IMR-90 (cell line): ENCODE measurements around the gene ANO4. TPM values are rescaled to one million over a fixed set of nuclear protein-coding genes. Genes with fewer than 3 reads are reported as not detected.

Experiments used
- ATAC-seq: fragments of 200-7000 bp; cut with Tn5 transposase; 2 replicates; pipeline ENCODE4 v1.9.1; 2020; ENCODE audit warnings: low read depth, mild to moderate bottlenecking, moderate library complexity
- BruUV-seq: library from RNA; stranded (reverse); fragments of 400-500 nt; replicated peaks from 2 replicates; lab custom pipeline; 2021; lab: Mats Ljungman, UMichigan
- CTCF ChIA-PET: fragments of 300-600 bp; formaldehyde crosslinking; extraction: SDS; loops from one replicate; lab custom pipeline; 2021; ENCODE audit warnings: antibody characterized with exemption; lab: Yijun Ruan, JAX
- POLR2A ChIA-PET: fragments of 300-600 bp; sonication (Branson Sonifier 250); formaldehyde crosslinking; loops from one replicate; lab custom pipeline; 2022; ENCODE audit warnings: antibody characterized with exemption; ENCODE audit not compliant: unreplicated experiment; lab: Charles Lee
- DNase-seq: peaks from one replicate; pipeline ENCODE4 v3.0.0; 2013
- H2AFZ ChIP-seq: replicated peaks from 2 replicates; pipeline ENCODE3; 2013; ENCODE audit warnings: low read length, mild to moderate bottlenecking; ENCODE audit not compliant: poor library complexity
- H2AK5ac ChIP-seq: 2 replicates; pipeline ENCODE4 v1.6.1; 2013; ENCODE audit warnings: low read depth, low read length, inconsistent platforms
- H2AK9ac ChIP-seq: replicated peaks from 2 replicates; pipeline ENCODE3; 2013; ENCODE audit warnings: mild to moderate bottlenecking, low read depth, low read length, moderate library complexity; ENCODE audit not compliant: poor library complexity
- H2BK120ac ChIP-seq: 2 replicates; pipeline ENCODE4 v1.6.1; 2013; ENCODE audit warnings: low read depth, low read length, inconsistent platforms
- H2BK15ac ChIP-seq: 3 replicates; pipeline ENCODE4 v1.6.1; 2013; ENCODE audit warnings: low read depth, low read length, inconsistent platforms
- H2BK20ac ChIP-seq: 2 replicates; pipeline ENCODE4 v1.6.1; 2013; ENCODE audit warnings: low read depth, mild to moderate bottlenecking, inconsistent platforms, low read length, moderate library complexity
- H2BK5ac ChIP-seq: 2 replicates; pipeline ENCODE4 v1.6.1; 2013; ENCODE audit warnings: mild to moderate bottlenecking, low read depth, low read length, inconsistent platforms; ENCODE audit not compliant: poor library complexity, severe bottlenecking
- H3K14ac ChIP-seq: replicated peaks from 2 replicates; pipeline ENCODE4 v1.6.1; 2013; ENCODE audit warnings: low read depth, low read length, inconsistent platforms
- H3K18ac ChIP-seq: 2 replicates; pipeline ENCODE4 v1.6.1; 2013; ENCODE audit warnings: low read depth, low read length, control low read depth
- H3K23ac ChIP-seq: 2 replicates; pipeline ENCODE4 v1.6.1; 2013; ENCODE audit warnings: low read depth, low read length, inconsistent platforms
- H3K27ac ChIP-seq: 2 replicates; pipeline ENCODE4 v1.5.1; 2013; ENCODE audit warnings: mild to moderate bottlenecking, control low read depth, low read length; ENCODE audit not compliant: insufficient read depth
- H3K27me3 ChIP-seq: 2 replicates; pipeline ENCODE4 v1.6.1; 2013; ENCODE audit warnings: low read length; ENCODE audit not compliant: control insufficient read depth, insufficient read depth
- H3K36me3 ChIP-seq: 2 replicates; pipeline ENCODE4 v1.6.1; 2013; ENCODE audit warnings: low read length, mixed read lengths; ENCODE audit not compliant: control insufficient read depth, insufficient read depth
- H3K4ac ChIP-seq: 2 replicates; pipeline ENCODE4 v1.6.1; 2013; ENCODE audit warnings: low read depth, low read length, inconsistent platforms
- H3K4me1 ChIP-seq: 2 replicates; pipeline ENCODE4 v1.6.1; 2013; ENCODE audit warnings: low read length, mixed read lengths; ENCODE audit not compliant: control insufficient read depth, insufficient read depth
- H3K4me2 ChIP-seq: 2 replicates; pipeline ENCODE4 v1.6.1; 2013; ENCODE audit warnings: low read depth, mild to moderate bottlenecking, control low read depth, low read length, moderate library complexity
- H3K4me3 ChIP-seq: 2 replicates; pipeline ENCODE4 v1.5.1; 2013; ENCODE audit warnings: low read depth, mild to moderate bottlenecking, control low read depth, low read length, moderate library complexity; ENCODE audit not compliant: insufficient read depth
- H3K56ac ChIP-seq: 2 replicates; pipeline ENCODE4 v1.6.1; 2013; ENCODE audit warnings: low read length, inconsistent platforms; ENCODE audit not compliant: insufficient read depth; ENCODE audit errors: extremely low read depth
- H3K79me1 ChIP-seq, 2 experiments: 2 replicates each; pipeline ENCODE4 v1.6.1; 2013; ENCODE audit warnings: low read length in 2 of 2, inconsistent platforms in 1 of 2, low read depth in 1 of 2
- H3K9ac ChIP-seq: 2 replicates; pipeline ENCODE4 v1.6.1; 2013; ENCODE audit warnings: low read depth, low read length, control low read depth
- H3K9me1 ChIP-seq: 2 replicates; pipeline ENCODE4 v1.6.1; 2013; ENCODE audit warnings: low read length, inconsistent platforms; ENCODE audit not compliant: insufficient read depth
- H3K9me3 ChIP-seq: 2 replicates; pipeline ENCODE4 v1.6.1; 2013; ENCODE audit warnings: low read length; ENCODE audit not compliant: control insufficient read depth, insufficient read depth
- H4K20me1 ChIP-seq: 2 replicates; pipeline ENCODE4 v1.6.1; 2013; ENCODE audit warnings: low read length, inconsistent platforms; ENCODE audit not compliant: insufficient read depth
- H4K5ac ChIP-seq: 2 replicates; pipeline ENCODE4 v1.6.1; 2013; ENCODE audit warnings: mild to moderate bottlenecking, low read depth, low read length, control low read depth
- H4K8ac ChIP-seq, 2 experiments: 2 replicates each; pipeline ENCODE4 v1.6.1; 2013; ENCODE audit warnings: low read depth in 2 of 2, low read length in 2 of 2, control low read depth in 1 of 2, inconsistent platforms in 1 of 2
- H4K91ac ChIP-seq: 2 replicates; pipeline ENCODE4 v1.6.1; 2013; ENCODE audit warnings: low read depth, low read length, inconsistent platforms; ENCODE audit not compliant: insufficient read depth
- BHLHE40 ChIP-seq: fragments of 150-350 bp; IDR thresholded peaks from 2 replicates; pipeline ENCODE4 v1.6.1; 2016; ENCODE audit warnings: mild to moderate bottlenecking, low read depth, low read length
- CEBPB ChIP-seq: IDR thresholded peaks from 2 replicates; pipeline ENCODE4 v1.6.1; 2012; ENCODE audit warnings: low read depth, low read length, improper control_type of control experiment
- CHD1 ChIP-seq: IDR thresholded peaks from 2 replicates; pipeline ENCODE4 v1.6.1; 2012; ENCODE audit warnings: low read depth, low read length, improper control_type of control experiment
- FOS ChIP-seq: fragments of 150-350 bp; IDR thresholded peaks from 2 replicates; pipeline ENCODE4 v1.6.1; 2016; ENCODE audit warnings: low read depth, low read length
- MAFK ChIP-seq: IDR thresholded peaks from 2 replicates; pipeline ENCODE4 v1.6.1; 2012; ENCODE audit warnings: low read depth, low read length, improper control_type of control experiment
- MAZ ChIP-seq: IDR thresholded peaks from 2 replicates; pipeline ENCODE4 v1.6.1; 2012; ENCODE audit warnings: low read depth, mild to moderate bottlenecking, low read length, improper control_type of control experiment, moderate library complexity, borderline replicate concordance
- MXI1 ChIP-seq: IDR thresholded peaks from 2 replicates; pipeline ENCODE4 v1.6.1; 2012; ENCODE audit warnings: low read depth, mild to moderate bottlenecking, low read length, moderate library complexity, borderline replicate concordance
- NFE2L2 ChIP-seq: fragments of 150-350 bp; IDR thresholded peaks from 2 replicates; pipeline ENCODE4 v1.6.1; 2016; ENCODE audit warnings: low read depth, mild to moderate bottlenecking, low read length
- POLR2A ChIP-seq: IDR thresholded peaks from 2 replicates; pipeline ENCODE4 v1.6.1; 2012; ENCODE audit warnings: mild to moderate bottlenecking, low read depth, low read length
- RAD21 ChIP-seq: IDR thresholded peaks from 2 replicates; pipeline ENCODE4 v1.6.1; 2012; ENCODE audit warnings: low read length, improper control_type of control experiment
- RCOR1 ChIP-seq: IDR thresholded peaks from 2 replicates; pipeline ENCODE4 v1.6.1; 2012; ENCODE audit warnings: mild to moderate bottlenecking, low read length, improper control_type of control experiment; ENCODE audit not compliant: insufficient replicate concordance
- RFX5 ChIP-seq: IDR thresholded peaks from 2 replicates; pipeline ENCODE4 v1.8.0; 2012; ENCODE audit warnings: low read depth, mild to moderate bottlenecking, low read length, moderate library complexity
- SMC3 ChIP-seq: fragments of 150-350 bp; IDR thresholded peaks from 2 replicates; pipeline ENCODE4 v1.6.1; 2016; ENCODE audit warnings: low read depth, mild to moderate bottlenecking, antibody characterized with exemption, low read length, moderate library complexity
- WGBS, 2 experiments: methylation state at CpG; one replicate each; pipeline versions ENCODE4 v1.1.5 to v1.1.7; 2013; ENCODE audit warnings: missing lambda C conversion rate in 2 of 2; ENCODE audit not compliant: insufficient read length in 1 of 2; ENCODE audit errors: extremely low coverage in 2 of 2; 5-methylcytosine and 5-hydroxymethylcytosine counted together
- dilution Hi-C: fragments of 300-500 bp; cut with HindIII; formaldehyde crosslinking; loops from one replicate; pipeline ENCODE4 v1.14.3; 2018; ENCODE audit warnings: low sequenced_read_pairs; ENCODE audit not compliant: unreplicated experiment
- in situ Hi-C: fragments of 300-500 bp; cut with MboI; formaldehyde crosslinking; loops from 3 replicates; pipeline ENCODE4 v1.14.3; 2019; ENCODE audit warnings: low sequenced_read_pairs, inconsistent platforms, mixed read lengths
- intact Hi-C: fragments of 100-400 bp; cut with micrococcal nuclease; formaldehyde crosslinking; loops from 2 replicates; pipeline ENCODE4 v1.10.0; 2022
- polyA plus RNA-seq, 3 experiments: library from polyadenylated mRNA; depleted of rRNA; stranded (reverse); fragments of >200 nt; gene quantifications; 2 replicates each; pipeline ENCODE4 v1.2.3, GENCODE V29; 2012; ENCODE audit warnings: low replicate concordance in 1 of 3
- total RNA-seq: library from RNA; depleted of rRNA; stranded (reverse); fragments of >200 nt; gene quantifications from 2 replicates; pipeline ENCODE4 v1.2.3, GENCODE V29; 2012
- TF ChIP-seq, protein P1 (sequence below): conservative IDR thresholded peaks from 2 replicates; pipeline ENCODE4 v1.5.1; 2012; ENCODE audit warnings: mild to moderate bottlenecking, low read depth, low read length, improper control_type of control experiment
- TF ChIP-seq, protein P2 (sequence below): fragments of 150-350 bp; IDR thresholded peaks from 2 replicates; pipeline ENCODE4 v1.6.1; 2016; ENCODE audit warnings: low read depth, mild to moderate bottlenecking, low read length, moderate library complexity, borderline replicate concordance
- TF ChIP-seq, protein P3 (sequence below): fragments of 150-350 bp; IDR thresholded peaks from 2 replicates; pipeline ENCODE4 v1.6.1; 2017; ENCODE audit warnings: mild to moderate bottlenecking, antibody characterized with exemption, low read length, low read depth

Gene ANO4
- total and polyA plus RNA-seq, 2 of the 4 experiments (the other 2 are of a cell fraction), result 4.7 to 10.2 TPM

DNA sequence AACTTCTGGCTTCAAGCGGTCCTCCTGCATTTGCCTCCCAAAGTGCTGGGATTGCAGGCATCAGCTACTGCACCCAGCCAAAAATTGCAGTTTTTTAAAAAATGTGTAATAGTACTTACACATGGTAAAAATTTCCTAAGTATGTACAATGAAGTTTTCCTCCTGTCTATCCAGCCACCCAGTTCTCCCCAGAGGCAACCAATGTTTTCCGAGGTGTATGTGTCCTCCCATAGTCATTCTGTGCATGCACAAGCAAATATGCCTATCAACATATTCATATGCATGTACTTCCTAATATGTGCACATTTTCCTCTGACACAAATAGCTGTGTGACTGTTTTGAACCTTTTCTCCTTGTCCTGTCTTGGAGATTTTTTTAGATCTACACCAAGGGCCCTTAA, 220.5 kb downstream of the ANO4 start:
- H2BK20ac ChIP-seq, result no peak overlapping the region
- H4K20me1 ChIP-seq, result no peaks in the 10 kb centered on the region
- no peak overlapping the region for H2BK120ac ChIP-seq
- intact Hi-C loops, result no loop called here
- H2AK5ac ChIP-seq, result no peak overlapping the region
- H3K36me3 ChIP-seq, result peaks cover 11% of the 10 kb centered on the region
- WGBS, 2 experiments, result 100% methylated on average over 1 of the region's 2 CpGs; no CpG with 5 or more reads in 1 of the 2 experiments
- no peak overlapping the region for H4K91ac ChIP-seq
- no peak overlapping the region for H3K4me2 ChIP-seq
- 0 out of 2 replicates have a peak, but pooled peaks cover 3% of the 10 kb centered on the region for H3K4me1 ChIP-seq
- no peak overlapping the region for H2BK5ac ChIP-seq
- H3K9me3 ChIP-seq, result no peaks in the 10 kb centered on the region
- BruUV-seq, result no TSS peak
- H3K27me3 ChIP-seq, result no peaks in the 10 kb centered on the region
- no peak overlapping the region for H3K4me3 ChIP-seq
- H3K79me1 ChIP-seq, result no peaks in the 10 kb centered on the region; a peak in 1 of 4 replicates
- no peak overlapping the region for H3K56ac ChIP-seq
- CTCF ChIA-PET, result no interaction called here
- no peak overlapping the region for H3K9ac ChIP-seq
- H3K4ac ChIP-seq, result no peak overlapping the region
- H3K23ac ChIP-seq, result no peak overlapping the region
- DNase-seq, result no peak
- no peak overlapping the region for H2AFZ ChIP-seq
- no peak overlapping the region for H3K27ac ChIP-seq
- H3K9me1 ChIP-seq, result no peaks in the 10 kb centered on the region
- dilution Hi-C loops, result no loop called here
- no peak overlapping the region for H4K5ac ChIP-seq
- POLR2A ChIA-PET, result no interaction called here
- H4K8ac ChIP-seq, result no peak overlapping the region
- H3K18ac ChIP-seq, result no peak overlapping the region
- no peak for ATAC-seq
- no peak overlapping the region for H2AK9ac ChIP-seq
- no peak overlapping the region for H2BK15ac ChIP-seq
- H3K14ac ChIP-seq, result no peak overlapping the region
- in situ Hi-C loops, result no loop called here
- TF ChIP-seq POLR2A, result no peak
- no peak for TF ChIP-seq SMC3
- TF ChIP-seq, protein P1, sequence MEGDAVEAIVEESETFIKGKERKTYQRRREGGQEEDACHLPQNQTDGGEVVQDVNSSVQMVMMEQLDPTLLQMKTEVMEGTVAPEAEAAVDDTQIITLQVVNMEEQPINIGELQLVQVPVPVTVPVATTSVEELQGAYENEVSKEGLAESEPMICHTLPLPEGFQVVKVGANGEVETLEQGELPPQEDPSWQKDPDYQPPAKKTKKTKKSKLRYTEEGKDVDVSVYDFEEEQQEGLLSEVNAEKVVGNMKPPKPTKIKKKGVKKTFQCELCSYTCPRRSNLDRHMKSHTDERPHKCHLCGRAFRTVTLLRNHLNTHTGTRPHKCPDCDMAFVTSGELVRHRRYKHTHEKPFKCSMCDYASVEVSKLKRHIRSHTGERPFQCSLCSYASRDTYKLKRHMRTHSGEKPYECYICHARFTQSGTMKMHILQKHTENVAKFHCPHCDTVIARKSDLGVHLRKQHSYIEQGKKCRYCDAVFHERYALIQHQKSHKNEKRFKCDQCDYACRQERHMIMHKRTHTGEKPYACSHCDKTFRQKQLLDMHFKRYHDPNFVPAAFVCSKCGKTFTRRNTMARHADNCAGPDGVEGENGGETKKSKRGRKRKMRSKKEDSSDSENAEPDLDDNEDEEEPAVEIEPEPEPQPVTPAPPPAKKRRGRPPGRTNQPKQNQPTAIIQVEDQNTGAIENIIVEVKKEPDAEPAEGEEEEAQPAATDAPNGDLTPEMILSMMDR, result no peak
- TF ChIP-seq, protein P2, sequence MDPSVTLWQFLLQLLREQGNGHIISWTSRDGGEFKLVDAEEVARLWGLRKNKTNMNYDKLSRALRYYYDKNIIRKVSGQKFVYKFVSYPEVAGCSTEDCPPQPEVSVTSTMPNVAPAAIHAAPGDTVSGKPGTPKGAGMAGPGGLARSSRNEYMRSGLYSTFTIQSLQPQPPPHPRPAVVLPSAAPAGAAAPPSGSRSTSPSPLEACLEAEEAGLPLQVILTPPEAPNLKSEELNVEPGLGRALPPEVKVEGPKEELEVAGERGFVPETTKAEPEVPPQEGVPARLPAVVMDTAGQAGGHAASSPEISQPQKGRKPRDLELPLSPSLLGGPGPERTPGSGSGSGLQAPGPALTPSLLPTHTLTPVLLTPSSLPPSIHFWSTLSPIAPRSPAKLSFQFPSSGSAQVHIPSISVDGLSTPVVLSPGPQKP, result no peak
- TF ChIP-seq CEBPB, result no peak
- no peak for TF ChIP-seq CHD1
- TF ChIP-seq BHLHE40, result no peak
- no peak for TF ChIP-seq MAZ
- TF ChIP-seq FOS, result no peak
- TF ChIP-seq RCOR1, result no peak
- TF ChIP-seq, protein P3, sequence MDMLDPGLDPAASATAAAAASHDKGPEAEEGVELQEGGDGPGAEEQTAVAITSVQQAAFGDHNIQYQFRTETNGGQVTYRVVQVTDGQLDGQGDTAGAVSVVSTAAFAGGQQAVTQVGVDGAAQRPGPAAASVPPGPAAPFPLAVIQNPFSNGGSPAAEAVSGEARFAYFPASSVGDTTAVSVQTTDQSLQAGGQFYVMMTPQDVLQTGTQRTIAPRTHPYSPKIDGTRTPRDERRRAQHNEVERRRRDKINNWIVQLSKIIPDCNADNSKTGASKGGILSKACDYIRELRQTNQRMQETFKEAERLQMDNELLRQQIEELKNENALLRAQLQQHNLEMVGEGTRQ, result no peak
- no peak for TF ChIP-seq MAFK
- no peak for TF ChIP-seq RAD21
- TF ChIP-seq NFE2L2, result no peak
- TF ChIP-seq MXI1, result no peak
- TF ChIP-seq RFX5, result no peak
